ENCODE data around the gene OPRD1.

The OPRD1 gene

DNA sequence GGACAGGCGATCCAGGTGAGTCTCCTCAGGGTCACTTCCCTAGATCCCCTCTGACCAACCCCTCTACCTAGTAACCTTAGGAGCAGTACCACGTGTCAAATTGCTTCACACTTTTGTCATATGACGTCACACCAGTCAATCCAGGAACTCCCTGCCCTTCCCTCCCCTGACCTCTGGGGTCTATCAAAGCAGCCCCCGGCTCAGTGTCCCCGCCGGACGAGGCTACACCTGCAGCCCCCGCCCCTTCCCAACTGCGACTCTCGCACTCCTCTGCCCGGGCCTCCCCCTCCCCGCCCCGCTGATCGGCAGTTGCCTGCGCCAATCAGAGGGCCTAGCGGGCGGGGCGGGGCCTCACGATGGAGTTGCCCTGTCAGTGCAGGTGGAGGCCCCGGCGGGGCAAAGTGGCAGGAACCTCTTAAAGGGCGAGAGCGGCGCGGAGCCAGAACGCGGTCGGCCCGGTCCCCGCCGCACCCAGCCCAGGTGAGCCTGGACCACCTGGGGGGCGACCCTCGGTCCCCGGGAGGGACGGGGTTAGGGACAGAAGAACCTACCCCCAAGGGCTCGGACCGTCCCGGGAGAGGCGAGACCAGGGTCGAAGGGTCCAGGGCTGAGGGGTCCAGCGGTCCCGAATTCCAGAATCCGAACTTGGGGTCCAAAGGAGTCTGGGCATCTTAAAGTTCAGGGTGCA lies 74.9 kb downstream of the OPRD1 start (continued):
- TF ChIP-seq ZNF140 (tag by site-specific recombination; IDR thresholded peaks at IDR 0.05) (no peak), ZNF837 (tag by site-specific recombination; IDR thresholded peaks at IDR 0.05) (no peak), ZNF776 (tag by site-specific recombination; IDR thresholded peaks at IDR 0.05; ENCODE audit: borderline replicate concordance) (no peak), ZNF274 (IDR thresholded peaks at IDR 0.05; ENCODE audit: low read length) (no peak), ZNF274 (tag by site-specific recombination; IDR thresholded peaks at IDR 0.05; ENCODE audit: borderline replicate concordance) (no peak), ZNF324 (tag by site-specific recombination; IDR thresholded peaks at IDR 0.05) (no peak), ZNF184 (tag by site-specific recombination; IDR thresholded peaks at IDR 0.05) (no peak), ZFP41 (tag by site-specific recombination; IDR thresholded peaks at IDR 0.05; ENCODE audit: borderline replicate concordance) (no peak), SETDB1 (IDR thresholded peaks at IDR 0.05; ENCODE audit: insufficient read length, low read length) (no peak), ZNF114 (tag by site-specific recombination; IDR thresholded peaks at IDR 0.05) (no peak), ZNF174 (tag by site-specific recombination; IDR thresholded peaks at IDR 0.05) (no peak), ZNF621 (tag by site-specific recombination; IDR thresholded peaks at IDR 0.05) (no peak), ZNF416 (tag by site-specific recombination; IDR thresholded peaks at IDR 0.05) (no peak), ZSCAN16 (tag by site-specific recombination; IDR thresholded peaks at IDR 0.05) (no peak), SALL2 (tag by site-specific recombination; IDR thresholded peaks at IDR 0.05; ENCODE audit: borderline replicate concordance) (no peak), ZNF138 (tag by site-specific recombination; IDR thresholded peaks at IDR 0.05; ENCODE audit: borderline replicate concordance) (no peak), ZNF473 (tag by site-specific recombination; IDR thresholded peaks at IDR 0.05) (no peak), ZNF133 (tag by site-specific recombination; IDR thresholded peaks at IDR 0.05) (no peak), ZNF626 (tag by site-specific recombination; IDR thresholded peaks at IDR 0.05) (no peak), ZNF629 (tag by site-specific recombination; IDR thresholded peaks at IDR 0.05) (peak; percentile 99), ZNF132 (tag by site-specific recombination; IDR thresholded peaks at IDR 0.05; ENCODE audit: borderline replicate concordance) (no peak), ZNF202 (tag by site-specific recombination; IDR thresholded peaks at IDR 0.05; ENCODE audit: borderline replicate concordance) (no peak), ZXDB (tag by site-specific recombination; IDR thresholded peaks at IDR 0.05) (peak; percentile 87; the same call in 1 of the 2 replicates), ZNF48 (tag by site-specific recombination; IDR thresholded peaks at IDR 0.05) (no peak), HOXA7 (CRISPR knock-in tag; IDR thresholded peaks at IDR 0.05; ENCODE audit: borderline replicate concordance) (no peak), ZBTB20 (tag by site-specific recombination; IDR thresholded peaks at IDR 0.05) (peak; percentile 91), ZNF623 (tag by site-specific recombination; IDR thresholded peaks at IDR 0.05) (no peak), ZIC2 (tag by site-specific recombination; IDR thresholded peaks at IDR 0.05) (peak; percentile 22; the same call in 1 of the 2 replicates), ZNF529 (tag by site-specific recombination; IDR thresholded peaks at IDR 0.05; ENCODE audit: insufficient replicate concordance) (no peak), ZNF548 (tag by site-specific recombination; IDR thresholded peaks at IDR 0.05) (no peak)
- TF ChIP-seq, protein P1, sequence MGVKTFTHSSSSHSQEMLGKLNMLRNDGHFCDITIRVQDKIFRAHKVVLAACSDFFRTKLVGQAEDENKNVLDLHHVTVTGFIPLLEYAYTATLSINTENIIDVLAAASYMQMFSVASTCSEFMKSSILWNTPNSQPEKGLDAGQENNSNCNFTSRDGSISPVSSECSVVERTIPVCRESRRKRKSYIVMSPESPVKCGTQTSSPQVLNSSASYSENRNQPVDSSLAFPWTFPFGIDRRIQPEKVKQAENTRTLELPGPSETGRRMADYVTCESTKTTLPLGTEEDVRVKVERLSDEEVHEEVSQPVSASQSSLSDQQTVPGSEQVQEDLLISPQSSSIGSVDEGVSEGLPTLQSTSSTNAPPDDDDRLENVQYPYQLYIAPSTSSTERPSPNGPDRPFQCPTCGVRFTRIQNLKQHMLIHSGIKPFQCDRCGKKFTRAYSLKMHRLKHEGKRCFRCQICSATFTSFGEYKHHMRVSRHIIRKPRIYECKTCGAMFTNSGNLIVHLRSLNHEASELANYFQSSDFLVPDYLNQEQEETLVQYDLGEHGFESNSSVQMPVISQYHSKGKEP (tag by site-specific recombination; IDR thresholded peaks at IDR 0.05): no peak
- TF ChIP-seq, protein P2, sequence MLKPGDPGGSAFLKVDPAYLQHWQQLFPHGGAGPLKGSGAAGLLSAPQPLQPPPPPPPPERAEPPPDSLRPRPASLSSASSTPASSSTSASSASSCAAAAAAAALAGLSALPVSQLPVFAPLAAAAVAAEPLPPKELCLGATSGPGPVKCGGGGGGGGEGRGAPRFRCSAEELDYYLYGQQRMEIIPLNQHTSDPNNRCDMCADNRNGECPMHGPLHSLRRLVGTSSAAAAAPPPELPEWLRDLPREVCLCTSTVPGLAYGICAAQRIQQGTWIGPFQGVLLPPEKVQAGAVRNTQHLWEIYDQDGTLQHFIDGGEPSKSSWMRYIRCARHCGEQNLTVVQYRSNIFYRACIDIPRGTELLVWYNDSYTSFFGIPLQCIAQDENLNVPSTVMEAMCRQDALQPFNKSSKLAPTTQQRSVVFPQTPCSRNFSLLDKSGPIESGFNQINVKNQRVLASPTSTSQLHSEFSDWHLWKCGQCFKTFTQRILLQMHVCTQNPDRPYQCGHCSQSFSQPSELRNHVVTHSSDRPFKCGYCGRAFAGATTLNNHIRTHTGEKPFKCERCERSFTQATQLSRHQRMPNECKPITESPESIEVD (tag by site-specific recombination; IDR thresholded peaks at IDR 0.05): no peak
- TF ChIP-seq, protein P3, sequence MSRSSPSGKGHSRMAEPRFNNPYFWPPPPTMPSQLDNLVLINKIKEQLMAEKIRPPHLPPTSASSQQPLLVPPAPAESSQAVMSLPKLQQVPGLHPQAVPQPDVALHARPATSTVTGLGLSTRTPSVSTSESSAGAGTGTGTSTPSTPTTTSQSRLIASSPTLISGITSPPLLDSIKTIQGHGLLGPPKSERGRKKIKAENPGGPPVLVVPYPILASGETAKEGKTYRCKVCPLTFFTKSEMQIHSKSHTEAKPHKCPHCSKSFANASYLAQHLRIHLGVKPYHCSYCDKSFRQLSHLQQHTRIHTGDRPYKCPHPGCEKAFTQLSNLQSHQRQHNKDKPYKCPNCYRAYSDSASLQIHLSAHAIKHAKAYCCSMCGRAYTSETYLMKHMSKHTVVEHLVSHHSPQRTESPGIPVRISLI (tag by site-specific recombination; IDR thresholded peaks at IDR 0.05): no peak
- TF ChIP-seq, protein P4, sequence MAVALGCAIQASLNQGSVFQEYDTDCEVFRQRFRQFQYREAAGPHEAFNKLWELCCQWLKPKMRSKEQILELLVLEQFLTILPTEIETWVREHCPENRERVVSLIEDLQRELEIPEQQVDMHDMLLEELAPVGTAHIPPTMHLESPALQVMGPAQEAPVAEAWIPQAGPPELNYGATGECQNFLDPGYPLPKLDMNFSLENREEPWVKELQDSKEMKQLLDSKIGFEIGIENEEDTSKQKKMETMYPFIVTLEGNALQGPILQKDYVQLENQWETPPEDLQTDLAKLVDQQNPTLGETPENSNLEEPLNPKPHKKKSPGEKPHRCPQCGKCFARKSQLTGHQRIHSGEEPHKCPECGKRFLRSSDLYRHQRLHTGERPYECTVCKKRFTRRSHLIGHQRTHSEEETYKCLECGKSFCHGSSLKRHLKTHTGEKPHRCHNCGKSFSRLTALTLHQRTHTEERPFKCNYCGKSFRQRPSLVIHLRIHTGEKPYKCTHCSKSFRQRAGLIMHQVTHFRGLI (tag by site-specific recombination; IDR thresholded peaks at IDR 0.05): 0 out of 2 replicates have a peak, but pooled peaks have one; percentile 29
- TF ChIP-seq, protein P5, sequence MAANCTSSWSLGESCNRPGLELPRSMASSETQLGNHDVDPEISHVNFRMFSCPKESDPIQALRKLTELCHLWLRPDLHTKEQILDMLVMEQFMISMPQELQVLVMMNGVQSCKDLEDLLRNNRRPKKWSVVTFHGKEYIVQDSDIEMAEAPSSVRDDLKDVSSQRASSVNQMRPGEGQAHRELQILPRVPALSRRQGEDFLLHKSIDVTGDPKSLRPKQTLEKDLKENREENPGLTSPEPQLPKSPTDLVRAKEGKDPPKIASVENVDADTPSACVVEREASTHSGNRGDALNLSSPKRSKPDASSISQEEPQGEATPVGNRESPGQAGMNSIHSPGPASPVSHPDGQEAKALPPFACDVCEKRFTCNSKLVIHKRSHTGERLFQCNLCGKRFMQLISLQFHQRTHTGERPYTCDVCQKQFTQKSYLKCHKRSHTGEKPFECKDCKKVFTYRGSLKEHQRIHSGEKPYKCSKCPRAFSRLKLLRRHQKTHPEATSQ (tag by site-specific recombination; IDR thresholded peaks at IDR 0.05): no peak

Data from HEK293 (cell line).